K562 (cell line): Measurements from ENCODE around the gene CHST2. TPM values are rescaled to one million over a fixed set of nuclear protein-coding genes. Genes with fewer than 3 reads are reported as not detected.

Experiments
- ATF1 ChIP-seq, 2 experiments: fragments of 450-650 bp in 1 of 2; IDR thresholded peaks; 2 replicates each; pipeline ENCODE4 v1.6.1; 2016; ENCODE audit warnings: missing compliant biosample characterization in 1 of 2, missing genetic modification characterization in 1 of 2
- CREM ChIP-seq: IDR thresholded peaks from 2 replicates; pipeline ENCODE4 v1.6.1; 2014; ENCODE audit warnings: antibody characterized with exemption, low read depth
- E2F3 ChIP-seq: fragments of 250-450 bp; sonication (Bioruptor Pico); IDR thresholded peaks from 2 replicates; pipeline ENCODE4 v1.4.0; 2020; ENCODE audit warnings: mild to moderate bottlenecking
- EP400 ChIP-seq: fragments of 450-650 bp; IDR thresholded peaks from 2 replicates; pipeline ENCODE4 v1.6.1; 2017; ENCODE audit warnings: antibody characterized with exemption, mild to moderate bottlenecking, moderate library complexity
- ETV5 ChIP-seq: sonication (generic); formaldehyde crosslinking; IDR thresholded peaks from 2 replicates; pipeline ENCODE4 v1.4.0; 2020; ENCODE audit warnings: low read depth, mild to moderate bottlenecking, missing genetic modification reagents
- MBD2 ChIP-seq: sonication (generic); IDR thresholded peaks from 2 replicates; pipeline ENCODE4 v1.6.1; 2016; ENCODE audit warnings: low read depth, borderline replicate concordance
- PHF21A ChIP-seq: fragments of 450-650 bp; IDR thresholded peaks from 2 replicates; pipeline ENCODE4 v1.6.1; 2017; ENCODE audit warnings: low read depth, borderline replicate concordance
- POLR3G ChIP-seq: IDR thresholded peaks from 2 replicates; pipeline ENCODE4 v1.6.1; 2011; ENCODE audit not compliant: insufficient read length, insufficient replicate concordance; ENCODE audit errors: extremely low read depth
- RCOR1 ChIP-seq, 2 experiments: IDR thresholded peaks; 2 replicates each; pipeline ENCODE4 v1.6.1; 2012; ENCODE audit warnings: low read depth in 2 of 2, low read length in 2 of 2, borderline replicate concordance in 1 of 2, improper control_type of control experiment in 1 of 2
- SAP30 ChIP-seq: fragments of 200-600 bp; sonication (generic); IDR thresholded peaks from 2 replicates; pipeline ENCODE4 v1.6.1; 2012; ENCODE audit warnings: borderline replicate concordance, low read depth, mild to moderate bottlenecking, moderate library complexity, low read length, control low read depth, inconsistent platforms; ENCODE audit not compliant: insufficient read depth, poor library complexity, severe bottlenecking
- SMAD4 ChIP-seq: fragments of 250-450 bp; sonication (Bioruptor Pico); conservative IDR thresholded peaks from 2 replicates; pipeline ENCODE4 v1.8.0; 2021; ENCODE audit warnings: inconsistent platforms, mild to moderate bottlenecking, moderate library complexity
- ZNF764 ChIP-seq: fragments of 250-450 bp; sonication (Bioruptor Pico); IDR thresholded peaks from 2 replicates; pipeline ENCODE4 v1.4.0; 2020; ENCODE audit warnings: low read depth, mild to moderate bottlenecking, moderate library complexity
- polyA plus RNA-seq, 8 experiments: library from polyadenylated mRNA; depleted of rRNA in 4 of 8; stranded (reverse) in 5 of 8; unstranded in 3 of 8; fragments of >200 nt; fragmentation: Nextera tagmentation in 2 of 8; fragmentation: Illumina TruSeq in 1 of 8; extraction: Ambion mirVana in 2 of 8; extraction: Trizol in 1 of 8; gene quantifications; 2 replicates each; pipeline versions ENCODE4 v1.2.1 to v1.2.3, GENCODE V29; 2011 to 2014; ENCODE audit warnings: inconsistent platforms in 1 of 8, missing spikeins in 1 of 8
- total RNA-seq, 7 experiments: library from RNA; depleted of rRNA in 6 of 7; stranded (reverse); fragments of >200 nt in 6 of 7; fragmentation: Illumina TruSeq in 2 of 7; extraction: Trizol in 2 of 7; gene quantifications; 2 replicates each; pipeline versions ENCODE4 v1.2.1 to v1.2.3, GENCODE V29; 2011 to 2021; ENCODE audit warnings: low replicate concordance in 1 of 7
- TF ChIP-seq, protein P1 (sequence below): fragments of 450-650 bp; IDR thresholded peaks from 2 replicates; pipeline ENCODE4 v1.6.1; 2016; ENCODE audit warnings: mild to moderate bottlenecking, moderate library complexity
- TF ChIP-seq, protein P2 (sequence below): fragments of 450-650 bp; conservative IDR thresholded peaks from 2 replicates; pipeline ENCODE4 v1.6.1; 2016; ENCODE audit warnings: missing genetic modification characterization, low read depth, mild to moderate bottlenecking, missing compliant biosample characterization, moderate library complexity

CHST2 gene
- total and polyA plus RNA-seq, 9 of the 15 experiments (the other 6 are each of a cell fraction or from before 2014, with no cell fraction given) = 3.4 to 60.3 (median 13.9) TPM

DNA sequence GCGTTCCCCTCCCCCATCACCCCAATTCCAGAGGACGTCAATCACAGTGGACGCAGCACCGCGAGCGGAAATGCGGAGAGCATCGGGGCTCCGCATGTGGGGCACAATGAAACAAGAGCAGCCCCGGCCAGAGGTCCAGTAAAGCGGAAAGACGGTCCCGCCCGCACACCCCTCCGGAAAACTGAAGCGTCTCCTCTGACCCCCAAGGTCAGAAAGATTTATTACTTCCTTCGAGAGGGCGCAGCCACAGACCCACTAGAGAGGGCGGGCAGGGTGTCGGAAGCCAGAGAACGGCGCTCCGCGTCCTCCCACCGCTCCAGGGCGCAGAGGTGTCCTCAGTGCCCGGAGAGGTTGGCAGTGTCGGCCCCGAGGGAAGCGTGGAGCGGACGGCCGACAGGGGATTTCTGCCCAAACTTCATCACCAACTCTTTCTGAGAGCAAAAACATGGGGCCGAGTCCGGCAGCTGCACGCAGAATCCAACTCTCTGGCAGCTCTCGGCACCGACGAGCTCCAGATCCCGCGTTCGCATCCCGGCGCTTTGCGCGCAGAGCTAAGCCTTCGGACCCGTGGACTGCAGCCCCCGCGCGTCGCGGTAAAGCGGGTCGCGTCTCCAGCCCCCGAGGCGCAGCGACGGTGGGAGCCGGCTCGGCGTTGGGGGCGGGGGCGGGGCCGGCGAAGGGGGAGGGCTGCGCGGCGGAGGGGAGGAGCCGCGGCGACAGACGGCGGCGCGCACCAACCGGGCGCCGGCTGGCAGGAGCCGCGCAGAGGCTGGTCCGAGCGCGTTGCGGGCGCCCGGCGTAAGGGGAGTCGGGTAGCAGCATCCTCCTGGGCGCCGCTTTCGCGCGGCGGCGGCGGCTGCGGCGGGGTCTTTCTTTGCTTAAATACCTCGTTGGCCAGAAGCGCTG is at the start of gene CHST2 (continued):
- TF ChIP-seq, protein P1, sequence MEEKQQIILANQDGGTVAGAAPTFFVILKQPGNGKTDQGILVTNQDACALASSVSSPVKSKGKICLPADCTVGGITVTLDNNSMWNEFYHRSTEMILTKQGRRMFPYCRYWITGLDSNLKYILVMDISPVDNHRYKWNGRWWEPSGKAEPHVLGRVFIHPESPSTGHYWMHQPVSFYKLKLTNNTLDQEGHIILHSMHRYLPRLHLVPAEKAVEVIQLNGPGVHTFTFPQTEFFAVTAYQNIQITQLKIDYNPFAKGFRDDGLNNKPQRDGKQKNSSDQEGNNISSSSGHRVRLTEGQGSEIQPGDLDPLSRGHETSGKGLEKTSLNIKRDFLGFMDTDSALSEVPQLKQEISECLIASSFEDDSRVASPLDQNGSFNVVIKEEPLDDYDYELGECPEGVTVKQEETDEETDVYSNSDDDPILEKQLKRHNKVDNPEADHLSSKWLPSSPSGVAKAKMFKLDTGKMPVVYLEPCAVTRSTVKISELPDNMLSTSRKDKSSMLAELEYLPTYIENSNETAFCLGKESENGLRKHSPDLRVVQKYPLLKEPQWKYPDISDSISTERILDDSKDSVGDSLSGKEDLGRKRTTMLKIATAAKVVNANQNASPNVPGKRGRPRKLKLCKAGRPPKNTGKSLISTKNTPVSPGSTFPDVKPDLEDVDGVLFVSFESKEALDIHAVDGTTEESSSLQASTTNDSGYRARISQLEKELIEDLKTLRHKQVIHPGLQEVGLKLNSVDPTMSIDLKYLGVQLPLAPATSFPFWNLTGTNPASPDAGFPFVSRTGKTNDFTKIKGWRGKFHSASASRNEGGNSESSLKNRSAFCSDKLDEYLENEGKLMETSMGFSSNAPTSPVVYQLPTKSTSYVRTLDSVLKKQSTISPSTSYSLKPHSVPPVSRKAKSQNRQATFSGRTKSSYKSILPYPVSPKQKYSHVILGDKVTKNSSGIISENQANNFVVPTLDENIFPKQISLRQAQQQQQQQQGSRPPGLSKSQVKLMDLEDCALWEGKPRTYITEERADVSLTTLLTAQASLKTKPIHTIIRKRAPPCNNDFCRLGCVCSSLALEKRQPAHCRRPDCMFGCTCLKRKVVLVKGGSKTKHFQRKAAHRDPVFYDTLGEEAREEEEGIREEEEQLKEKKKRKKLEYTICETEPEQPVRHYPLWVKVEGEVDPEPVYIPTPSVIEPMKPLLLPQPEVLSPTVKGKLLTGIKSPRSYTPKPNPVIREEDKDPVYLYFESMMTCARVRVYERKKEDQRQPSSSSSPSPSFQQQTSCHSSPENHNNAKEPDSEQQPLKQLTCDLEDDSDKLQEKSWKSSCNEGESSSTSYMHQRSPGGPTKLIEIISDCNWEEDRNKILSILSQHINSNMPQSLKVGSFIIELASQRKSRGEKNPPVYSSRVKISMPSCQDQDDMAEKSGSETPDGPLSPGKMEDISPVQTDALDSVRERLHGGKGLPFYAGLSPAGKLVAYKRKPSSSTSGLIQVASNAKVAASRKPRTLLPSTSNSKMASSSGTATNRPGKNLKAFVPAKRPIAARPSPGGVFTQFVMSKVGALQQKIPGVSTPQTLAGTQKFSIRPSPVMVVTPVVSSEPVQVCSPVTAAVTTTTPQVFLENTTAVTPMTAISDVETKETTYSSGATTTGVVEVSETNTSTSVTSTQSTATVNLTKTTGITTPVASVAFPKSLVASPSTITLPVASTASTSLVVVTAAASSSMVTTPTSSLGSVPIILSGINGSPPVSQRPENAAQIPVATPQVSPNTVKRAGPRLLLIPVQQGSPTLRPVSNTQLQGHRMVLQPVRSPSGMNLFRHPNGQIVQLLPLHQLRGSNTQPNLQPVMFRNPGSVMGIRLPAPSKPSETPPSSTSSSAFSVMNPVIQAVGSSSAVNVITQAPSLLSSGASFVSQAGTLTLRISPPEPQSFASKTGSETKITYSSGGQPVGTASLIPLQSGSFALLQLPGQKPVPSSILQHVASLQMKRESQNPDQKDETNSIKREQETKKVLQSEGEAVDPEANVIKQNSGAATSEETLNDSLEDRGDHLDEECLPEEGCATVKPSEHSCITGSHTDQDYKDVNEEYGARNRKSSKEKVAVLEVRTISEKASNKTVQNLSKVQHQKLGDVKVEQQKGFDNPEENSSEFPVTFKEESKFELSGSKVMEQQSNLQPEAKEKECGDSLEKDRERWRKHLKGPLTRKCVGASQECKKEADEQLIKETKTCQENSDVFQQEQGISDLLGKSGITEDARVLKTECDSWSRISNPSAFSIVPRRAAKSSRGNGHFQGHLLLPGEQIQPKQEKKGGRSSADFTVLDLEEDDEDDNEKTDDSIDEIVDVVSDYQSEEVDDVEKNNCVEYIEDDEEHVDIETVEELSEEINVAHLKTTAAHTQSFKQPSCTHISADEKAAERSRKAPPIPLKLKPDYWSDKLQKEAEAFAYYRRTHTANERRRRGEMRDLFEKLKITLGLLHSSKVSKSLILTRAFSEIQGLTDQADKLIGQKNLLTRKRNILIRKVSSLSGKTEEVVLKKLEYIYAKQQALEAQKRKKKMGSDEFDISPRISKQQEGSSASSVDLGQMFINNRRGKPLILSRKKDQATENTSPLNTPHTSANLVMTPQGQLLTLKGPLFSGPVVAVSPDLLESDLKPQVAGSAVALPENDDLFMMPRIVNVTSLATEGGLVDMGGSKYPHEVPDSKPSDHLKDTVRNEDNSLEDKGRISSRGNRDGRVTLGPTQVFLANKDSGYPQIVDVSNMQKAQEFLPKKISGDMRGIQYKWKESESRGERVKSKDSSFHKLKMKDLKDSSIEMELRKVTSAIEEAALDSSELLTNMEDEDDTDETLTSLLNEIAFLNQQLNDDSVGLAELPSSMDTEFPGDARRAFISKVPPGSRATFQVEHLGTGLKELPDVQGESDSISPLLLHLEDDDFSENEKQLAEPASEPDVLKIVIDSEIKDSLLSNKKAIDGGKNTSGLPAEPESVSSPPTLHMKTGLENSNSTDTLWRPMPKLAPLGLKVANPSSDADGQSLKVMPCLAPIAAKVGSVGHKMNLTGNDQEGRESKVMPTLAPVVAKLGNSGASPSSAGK = peak; percentile 79
- TF ChIP-seq, protein P2, sequence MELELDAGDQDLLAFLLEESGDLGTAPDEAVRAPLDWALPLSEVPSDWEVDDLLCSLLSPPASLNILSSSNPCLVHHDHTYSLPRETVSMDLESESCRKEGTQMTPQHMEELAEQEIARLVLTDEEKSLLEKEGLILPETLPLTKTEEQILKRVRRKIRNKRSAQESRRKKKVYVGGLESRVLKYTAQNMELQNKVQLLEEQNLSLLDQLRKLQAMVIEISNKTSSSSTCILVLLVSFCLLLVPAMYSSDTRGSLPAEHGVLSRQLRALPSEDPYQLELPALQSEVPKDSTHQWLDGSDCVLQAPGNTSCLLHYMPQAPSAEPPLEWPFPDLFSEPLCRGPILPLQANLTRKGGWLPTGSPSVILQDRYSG (tag) = no peak
- peak; percentile 13; the same call in 1 of the 2 replicates for TF ChIP-seq MBD2
- no peak for TF ChIP-seq POLR3G
- TF ChIP-seq ATF1 (CRISPR knock-in tag; IDR thresholded peaks at IDR 0.05) = no peak
- TF ChIP-seq ATF1 (tag; IDR thresholded peaks at IDR 0.05) = peak; percentile 78
- no peak for TF ChIP-seq ZNF764 (CRISPR knock-in tag)
- peak; percentile 80 for TF ChIP-seq SMAD4 (CRISPR knock-in tag)
- peak; percentile 75 for TF ChIP-seq E2F3 (CRISPR knock-in tag)
- TF ChIP-seq EP400 = peak; percentile 82
- peak; percentile 86 for TF ChIP-seq CREM
- peak; percentile 87 for TF ChIP-seq PHF21A
- no peak for TF ChIP-seq SAP30
- peak; percentile 83 for TF ChIP-seq ETV5 (CRISPR knock-in tag)
- TF ChIP-seq RCOR1 (IDR thresholded peaks at IDR 0.05; ENCODE audit: borderline replicate concordance in 1 of 2, low read depth in 2 of 2, low read length in 2 of 2) = peak in 1 of 2 experiments; percentile 16; a peak in 2 of 4 replicates
